Esophagus squamous epithelium (tissue), 5 donors: Measurements from ENCODE around the gene TTC22. TPM values are rescaled to one million over a fixed set of nuclear protein-coding genes. Genes with fewer than 3 reads are reported as not detected.
A peak's percentile ranks its signal among the peaks of the same experiment; 100 is the strongest.

ENCODE experiments used
- DNase-seq: peaks from one replicate; lab custom pipeline; 2025; lab: John Stamatoyannopoulos, UW
- H3K27ac ChIP-seq, 4 donors: fragments of 200-600 bp; sonication (generic); one replicate each; pipeline ENCODE4 v1.5.1; 2016 to 2019; ENCODE audit warnings: mild to moderate bottlenecking in 1 of 4
- H3K27me3 ChIP-seq, 4 donors: fragments of 200-600 bp; sonication (generic); 1 replicate in 3 of 4; 2 replicates in 1 of 4; pipeline versions ENCODE4 v1.5.1 to v1.6.0; 2017 to 2021; ENCODE audit warnings: antibody characterized with exemption in 1 of 4
- H3K36me3 ChIP-seq, 3 donors: fragments of 200-600 bp; sonication (generic); one replicate each; pipeline ENCODE4 v1.5.1; 2016 to 2019
- H3K4me1 ChIP-seq, 3 donors: fragments of 200-600 bp; sonication (generic); one replicate each; pipeline ENCODE4 v1.5.1; 2017 to 2019
- H3K4me3 ChIP-seq, 4 donors: fragments of 200-600 bp; sonication (generic); 1 replicate in 3 of 4; 2 replicates in 1 of 4; pipeline ENCODE4 v1.5.1; 2016 to 2019; ENCODE audit warnings: mild to moderate bottlenecking in 2 of 4, moderate library complexity in 1 of 4
- H3K9me3 ChIP-seq, 3 donors: fragments of 200-600 bp; sonication (generic); one replicate each; pipeline ENCODE4 v1.5.1; 2016 to 2019
- CTCF ChIP-seq, 6 experiments: fragments of 450-650 bp in 4 of 6; fragments of 200-600 bp in 2 of 6; sonication (generic) in 2 of 6; IDR thresholded peaks; one replicate each; pipeline ENCODE4 v1.5.1; 2016 to 2019; ENCODE audit warnings: antibody characterized with exemption in 6 of 6, mild to moderate bottlenecking in 4 of 6, moderate library complexity in 4 of 6
- POLR2A ChIP-seq, 4 donors: fragments of 450-650 bp; IDR thresholded peaks; one replicate each; pipeline ENCODE4 v1.6.1; 2017; ENCODE audit warnings: antibody characterized with exemption in 4 of 4, mild to moderate bottlenecking in 4 of 4, moderate library complexity in 3 of 4
- WGBS, 2 donors: methylation state at CpG; one replicate each; pipeline ENCODE4 v1.1.5; 2018; 5-methylcytosine and 5-hydroxymethylcytosine counted together
- intact Hi-C: fragments of 100-400 bp; cut with DNase I; formaldehyde crosslinking; loops from one replicate; pipeline ENCODE4 v1.15.0; 2022
- total RNA-seq, 4 donors: library from RNA; depleted of rRNA; stranded (reverse); fragments of >200 nt; gene quantifications; one replicate each; pipeline ENCODE4 v1.1.0, GENCODE V29; 2016
- donor health status: DM: yes; HTN: yes; CAD: no.

Gene TTC22
- total RNA-seq, 4 donors from 2014 or later, result 73.4 to 323 (median 141) TPM

- peak in 1 of 6 experiments; percentile 20 for TF ChIP-seq CTCF (IDR thresholded peaks at IDR 0.05)
- TF ChIP-seq POLR2A (IDR thresholded peaks at IDR 0.05), result no peak
- DNase-seq, result no peak
- Histone ChIP-seq H3K27me3 (no peaks in the 10 kb centered on the region), H3K4me3 (no peak overlapping the region), H3K36me3 (peaks cover 6 to 75% (median 19%) of the 10 kb centered on the region in 3 donors), H3K4me1 (peaks cover 9 to 60% (median 12%) of the 10 kb centered on the region in 3 donors), H3K9me3 (no peaks in the 10 kb centered on the region), H3K27ac (peak overlapping the region in 3 of 4 donors; percentile 4 to 72 (median 7))
- WGBS, 2 donors, result 85 to 92% methylated on average over 5 of the region's 7 CpGs
- intact Hi-C loops, result no loop called here
These were observed 47.2 kb upstream of the TTC22 start for GRCh38 chr1:54848134-54848948.

GRCh38 chr1:54846716-54847284 lies 45.7 kb upstream of the TTC22 start:
- no peaks in the 10 kb centered on the region for H3K27me3 ChIP-seq
- H3K36me3 ChIP-seq, result peaks cover under 1 to 59% (median 8%) of the 10 kb centered on the region in 3 donors
- H3K9me3 ChIP-seq, result no peaks in the 10 kb centered on the region
- 91 to 93% methylated on average over 4 to 7 of the region's 9 CpGs for WGBS, 2 donors
- H3K4me3 ChIP-seq, result no peak overlapping the region
- no peak for DNase-seq
- H3K27ac ChIP-seq, result peak overlapping the region in 3 of 4 donors; percentile 28 to 72 (median 31)
- no peak for TF ChIP-seq POLR2A (IDR thresholded peaks at IDR 0.05)
- no peak for TF ChIP-seq CTCF (IDR thresholded peaks at IDR 0.05)
- H3K4me1 ChIP-seq, result peaks cover 8 to 44% (median 8%) of the 10 kb centered on the region in 3 donors
- intact Hi-C loops, result no loop called here

- no peak for TF ChIP-seq POLR2A (IDR thresholded peaks at IDR 0.05)
- TF ChIP-seq CTCF (IDR thresholded peaks at IDR 0.05), result no peak
- WGBS, 2 donors, result 82 to 94% methylated on average over 2 to 3 of the region's 3 CpGs
- peaks cover 3 to 39% (median 3%) of the 10 kb centered on the region in 3 donors for H3K4me1 ChIP-seq
- H3K9me3 ChIP-seq, result no peaks in the 10 kb centered on the region
- peaks cover 0 to 54% (median 3%) of the 10 kb centered on the region in 3 donors for H3K36me3 ChIP-seq
- intact Hi-C loops, result no loop called here
- no peaks in the 10 kb centered on the region for H3K27me3 ChIP-seq
- H3K27ac ChIP-seq, result peak overlapping the region in 2 of 4 donors; percentile 28 to 72
- H3K4me3 ChIP-seq, result no peak overlapping the region
- no peak for DNase-seq
These were observed 45.2 kb upstream of the TTC22 start for GRCh38 chr1:54846301-54846700.

- H3K36me3 ChIP-seq, result peaks cover 0 to 49% (median 0%) of the 10 kb centered on the region in 3 donors
- no peak for DNase-seq
- intact Hi-C loops, result no loop called here
- no peaks in the 10 kb centered on the region for H3K9me3 ChIP-seq
- no peak overlapping the region for H3K27ac ChIP-seq
- 72 to 80% methylated on average over 4 to 5 of the region's 5 CpGs for WGBS, 2 donors
- no peaks in the 10 kb centered on the region for H3K27me3 ChIP-seq
- TF ChIP-seq CTCF (IDR thresholded peaks at IDR 0.05) (no peak), POLR2A (IDR thresholded peaks at IDR 0.05) (no peak)
- peaks cover 0 to 34% (median 0%) of the 10 kb centered on the region in 3 donors for H3K4me1 ChIP-seq
- no peak overlapping the region for H3K4me3 ChIP-seq
These were observed 44.6 kb upstream of the TTC22 start for GRCh38 chr1:54845772-54846171.

GRCh38 chr1:54844564-54844963 lies 43.4 kb upstream of the TTC22 start:
- Histone ChIP-seq H3K4me1 (peaks cover 0 to 30% (median 6%) of the 10 kb centered on the region in 3 donors), H3K27me3 (no peaks in the 10 kb centered on the region), H3K36me3 (peaks cover 0 to 37% (median 0%) of the 10 kb centered on the region in 3 donors), H3K27ac (no peak overlapping the region), H3K4me3 (no peak overlapping the region), H3K9me3 (no peaks in the 10 kb centered on the region)
- DNase-seq, result no peak
- intact Hi-C loops, result no loop called here
- WGBS, 2 donors, result 82 to 86% methylated on average over 3 of the region's 3 CpGs
- TF ChIP-seq POLR2A (IDR thresholded peaks at IDR 0.05), result no peak
- TF ChIP-seq CTCF (IDR thresholded peaks at IDR 0.05), result no peak
